K562 (cell line): ENCODE results near the gene VPS16. TPM values are rescaled to one million over a fixed set of nuclear protein-coding genes. Genes with fewer than 3 reads are reported as not detected.

ENCODE experiments used
- ATAC-seq: fragments of 200-7000 bp; cut with Tn5 transposase; 3 replicates; pipeline ENCODE4 v1.9.1; 2020; ENCODE audit warnings: moderate library complexity
- BruUV-seq: library from RNA; stranded (reverse); fragments of 400-500 nt; replicated peaks from 2 replicates; lab custom pipeline; 2021; lab: Mats Ljungman, UMichigan
- CTCF ChIA-PET: fragments of 300-600 bp; formaldehyde crosslinking; extraction: SDS; loops from one replicate; lab custom pipeline; 2021; ENCODE audit warnings: low intra/inter-chr PET ratio; lab: Yijun Ruan, JAX
- POLR2A ChIA-PET: fragments of 300-600, 350-650 bp; sonication (Branson Sonifier 250); formaldehyde crosslinking; extraction: SDS; loops from one replicate; lab custom pipeline; 2021; ENCODE audit warnings: antibody characterized with exemption, inconsistent platforms; lab: Yijun Ruan, JAX
- DNase-seq, 4 experiments: peaks; one replicate each; pipeline versions ENCODE4 v3.0.0 to v3.0.0-alpha.2; 2011 to 2018; ENCODE audit warnings: low spot score in 3 of 4, mixed read lengths in 3 of 4; ENCODE audit errors: extremely low read depth in 1 of 4
- FAIRE-seq: peaks from 2 replicates; lab custom pipeline; 2011; peaks lifted over from hg19 to GRCh38; lab: Jason Lieb, UNC
- H2AFZ ChIP-seq: 2 replicates; pipeline ENCODE4 v1.6.0; 2011; ENCODE audit warnings: low read depth, low read length, control low read depth, inconsistent platforms
- H3K27ac ChIP-seq: fragments of 200-600 bp; 3 replicates; pipeline ENCODE4 v1.8.0; 2011; ENCODE audit warnings: low read depth, mild to moderate bottlenecking, control low read depth, inconsistent platforms, low read length, moderate library complexity, mixed read lengths; ENCODE audit errors: extremely low read depth
- H3K27me3 ChIP-seq, 2 experiments: fragments of 300-600 bp in 1 of 2; 2 replicates in 1 of 2; 3 replicates in 1 of 2; pipeline versions ENCODE4 v1.6.0 to v1.8.0; 2011; ENCODE audit warnings: inconsistent platforms in 2 of 2, low read length in 2 of 2, mild to moderate bottlenecking in 1 of 2, mixed read lengths in 1 of 2, moderate library complexity in 1 of 2; ENCODE audit not compliant: control insufficient read depth in 2 of 2, insufficient read depth in 2 of 2
- H3K36me3 ChIP-seq: fragments of 300-600 bp; 3 replicates; pipeline ENCODE4 v1.8.0; 2011; ENCODE audit warnings: mild to moderate bottlenecking, low read length, inconsistent platforms; ENCODE audit not compliant: control insufficient read depth, insufficient read depth
- H3K4me1 ChIP-seq, 2 experiments: fragments of 200-600 bp in 1 of 2; replicated peaks in 1 of 2; 2 replicates in 1 of 2; 3 replicates in 1 of 2; pipeline versions ENCODE4 v1.5.1 to v1.8.0; 2011; ENCODE audit warnings: inconsistent platforms in 2 of 2, low read length in 2 of 2, mild to moderate bottlenecking in 1 of 2, mixed read lengths in 1 of 2, moderate library complexity in 1 of 2; ENCODE audit not compliant: control insufficient read depth in 2 of 2, insufficient read depth in 2 of 2
- H3K4me2 ChIP-seq: 2 replicates; pipeline ENCODE4 v1.6.1; 2011; ENCODE audit warnings: low read length, control low read depth, inconsistent platforms, mixed read lengths; ENCODE audit not compliant: insufficient read depth
- H3K4me3 ChIP-seq: fragments of 200-600 bp; sonication (generic), shearing (Covaris generic); 2 replicates; pipeline ENCODE4 v1.5.1; 2016; ENCODE audit warnings: control low read depth, inconsistent platforms
- H3K79me2 ChIP-seq: fragments of 200-600 bp; 3 replicates; pipeline ENCODE4 v1.8.0; 2011; ENCODE audit warnings: low read length, inconsistent platforms; ENCODE audit not compliant: control insufficient read depth, insufficient read depth
- H3K9ac ChIP-seq, 2 experiments: 2 replicates each; pipeline versions ENCODE4 v1.6.0 to v1.6.1; 2011; ENCODE audit warnings: low read depth in 2 of 2, low read length in 2 of 2, control low read depth in 1 of 2, inconsistent platforms in 1 of 2, mild to moderate bottlenecking in 1 of 2, mixed read lengths in 1 of 2; ENCODE audit not compliant: insufficient read depth in 1 of 2
- H3K9me1 ChIP-seq: one replicate; pipeline ENCODE4 v1.6.0; 2011; ENCODE audit warnings: inconsistent platforms, mild to moderate bottlenecking, low read length, moderate library complexity; ENCODE audit not compliant: control insufficient read depth, insufficient read depth
- H3K9me3 ChIP-seq: replicated peaks from 2 replicates; pipeline ENCODE4 v1.5.1; 2011; ENCODE audit warnings: low read depth, low read length, inconsistent platforms; ENCODE audit not compliant: control insufficient read depth, insufficient read depth
- H4K20me1 ChIP-seq: replicated peaks from 2 replicates; pipeline ENCODE4 v1.6.1; 2011; ENCODE audit warnings: low read length, inconsistent platforms, mixed read lengths; ENCODE audit not compliant: control insufficient read depth, insufficient read depth
- CBX5 ChIP-seq: IDR thresholded peaks from 2 replicates; pipeline ENCODE4 v1.6.1; 2014; ENCODE audit warnings: low read depth, borderline replicate concordance
- CC2D1A ChIP-seq: fragments of 450-650 bp; IDR thresholded peaks from 2 replicates; pipeline ENCODE4 v1.6.1; 2017; ENCODE audit warnings: mild to moderate bottlenecking
- E2F4 ChIP-seq: sonication (generic); formaldehyde crosslinking; IDR thresholded peaks from 2 replicates; pipeline ENCODE4 v1.8.0; 2022; ENCODE audit warnings: mild to moderate bottlenecking, low read depth, missing genetic modification reagents
- MEF2A ChIP-seq: IDR thresholded peaks from 2 replicates; pipeline ENCODE4 v1.6.1; 2011; ENCODE audit warnings: low read depth, mild to moderate bottlenecking, low read length, moderate library complexity; ENCODE audit not compliant: control insufficient read depth
- NFXL1 ChIP-seq: fragments of 450-650 bp; formaldehyde crosslinking; IDR thresholded peaks from 2 replicates; pipeline ENCODE4 v1.4.0; 2021; ENCODE audit warnings: mild to moderate bottlenecking
- SREBF1 ChIP-seq: fragments of 150-350 bp; IDR thresholded peaks from 2 replicates; pipeline ENCODE4 v1.6.1; 2014; ENCODE audit warnings: antibody characterized with exemption, low read depth, low read length, borderline replicate concordance
- SRF ChIP-seq, 2 experiments: fragments of 250-450, 450-650 bp in 1 of 2; sonication (Bioruptor Pico) in 1 of 2; sonication (generic) in 1 of 2; formaldehyde crosslinking; IDR thresholded peaks; 2 replicates each; pipeline versions ENCODE4 v1.5.0 to v1.5.1; 2020 to 2022; ENCODE audit warnings: mild to moderate bottlenecking in 1 of 2, missing genetic modification reagents in 1 of 2
- ZBTB26 ChIP-seq: fragments of 450-650 bp; formaldehyde crosslinking; IDR thresholded peaks from 2 replicates; pipeline ENCODE4 v1.4.0; 2022; ENCODE audit warnings: missing genetic modification characterization
- ZNF165 ChIP-seq: fragments of 250-450 bp; sonication (Bioruptor Pico); IDR thresholded peaks from 2 replicates; pipeline ENCODE4 v1.4.0; 2020; ENCODE audit warnings: borderline replicate concordance
- ZNF431 ChIP-seq: sonication (generic); formaldehyde crosslinking; IDR thresholded peaks from 2 replicates; pipeline ENCODE4 v1.8.0; 2022; ENCODE audit warnings: mild to moderate bottlenecking, missing genetic modification reagents
- ZNF512 ChIP-seq: IDR thresholded peaks from 2 replicates; pipeline ENCODE4 v1.6.1; 2016; ENCODE audit warnings: missing genetic modification characterization, missing compliant biosample characterization
- ZNF592 ChIP-seq: fragments of 450-650 bp; IDR thresholded peaks from 2 replicates; pipeline ENCODE4 v1.6.1; 2017; ENCODE audit warnings: antibody characterized with exemption, mild to moderate bottlenecking
- WGBS: fragments of 100-300 bp; shearing (Covaris generic); methylation state at CpG from one replicate; pipeline ENCODE4 v1.1.6; 2016; ENCODE audit warnings: low coverage, mixed read lengths; ENCODE audit not compliant: insufficient coverage; ENCODE audit errors: missing lambda C conversion rate; 5-methylcytosine and 5-hydroxymethylcytosine counted together
- in situ Hi-C: fragments of 300-500 bp; cut with MboI; formaldehyde crosslinking; loops from 4 replicates; pipeline ENCODE4 v1.15.0; 2018; ENCODE audit warnings: inconsistent platforms, mixed read lengths
- intact Hi-C: fragments of 100-400 bp; cut with micrococcal nuclease; formaldehyde crosslinking; loops from 2 replicates; pipeline ENCODE4 v1.14.2; 2022
- polyA plus RNA-seq, 8 experiments: library from polyadenylated mRNA; depleted of rRNA in 4 of 8; stranded (reverse) in 5 of 8; unstranded in 3 of 8; fragments of >200 nt; fragmentation: Nextera tagmentation in 2 of 8; fragmentation: Illumina TruSeq in 1 of 8; extraction: Ambion mirVana in 2 of 8; extraction: Trizol in 1 of 8; gene quantifications; 2 replicates each; pipeline versions ENCODE4 v1.2.1 to v1.2.3, GENCODE V29; 2011 to 2014; ENCODE audit warnings: inconsistent platforms in 1 of 8, missing spikeins in 1 of 8
- total RNA-seq, 7 experiments: library from RNA; depleted of rRNA in 6 of 7; stranded (reverse); fragments of >200 nt in 6 of 7; fragmentation: Illumina TruSeq in 2 of 7; extraction: Trizol in 2 of 7; gene quantifications; 2 replicates each; pipeline versions ENCODE4 v1.2.1 to v1.2.3, GENCODE V29; 2011 to 2021; ENCODE audit warnings: low replicate concordance in 1 of 7

The VPS16 gene
- total and polyA plus RNA-seq, 9 of the 15 experiments (the other 6 are each of a cell fraction or from before 2014, with no cell fraction given): 6.8 to 24.7 (median 14.0) TPM

GRCh38 chr20:2865630-2866029 is 25.1 kb downstream of the VPS16 start (continued):
- TF ChIP-seq ZNF165 (CRISPR knock-in tag) (no peak), E2F4 (CRISPR knock-in tag) (no peak), SRF (CRISPR knock-in tag; IDR thresholded peaks at IDR 0.05) (no peak), ZNF431 (CRISPR knock-in tag) (no peak)

GRCh38 chr20:2866236-2866635 is 25.7 kb downstream of the VPS16 start:
- ChIA-PET CTCF (interaction anchor here (0.6 kb wide), 1 partner anchor 242 kb away, joined by 7 read pairs; no protein-coding TSS in a partner anchor), POLR2A (interaction anchor here (0.7 to 1.1 kb wide), 3 partner anchors 8 to 148 kb away, joined by 3 to 6 read pairs (median 4); no protein-coding TSS in a partner anchor)
- Histone ChIP-seq H3K36me3 (peaks cover 3% of the 10 kb centered on the region; the same call in 2 of the 3 replicates), H3K9ac (no peak overlapping the region; a peak in 1 of 4 replicates), H4K20me1 (no peaks in the 10 kb centered on the region), H3K4me3 (no peak overlapping the region), H3K4me2 (no peak overlapping the region), H3K79me2 (no peaks in the 10 kb centered on the region), H3K27ac (no peak overlapping the region), H3K9me3 (no peaks in the 10 kb centered on the region), H3K4me1 (peaks cover 10 to 11% of the 10 kb centered on the region in 2 experiments; a peak in 4 of 5 replicates), H3K9me1 (peaks cover 2% of the 10 kb centered on the region), H3K27me3 (no peaks in the 10 kb centered on the region; a peak in 1 of 5 replicates), H2AFZ (no peak overlapping the region)
- 100% methylated on average over 3 of the region's 11 CpGs for WGBS
- FAIRE-seq (no peak), ATAC-seq (no peak), DNase-seq (no peak)
- in situ Hi-C loops (no loop called here), intact Hi-C loops (no loop called here)
- no TSS peak for BruUV-seq
- TF ChIP-seq CC2D1A (no peak), ZNF592 (no peak), ZBTB26 (CRISPR knock-in tag) (no peak), MEF2A (no peak), NFXL1 (no peak), CBX5 (no peak), SREBF1 (no peak), ZNF512 (tag) (no peak)
